Stimulated activated CD8-positive, alpha-beta memory T cell treated with anti-CD3 and anti-CD28 coated beads, Interleukin-7, amount 100 ng/mL, for 48 hours (primary cell): ENCODE data around the gene DENND2A.

Source experiments
- DNase-seq, 2 donors: peaks; one replicate each; pipeline ENCODE4 v3.0.0-alpha.2; 2020; ENCODE audit warnings: low read depth in 1 of 2; ENCODE audit errors: extremely low read depth in 1 of 2

DENND2A gene

DNA sequence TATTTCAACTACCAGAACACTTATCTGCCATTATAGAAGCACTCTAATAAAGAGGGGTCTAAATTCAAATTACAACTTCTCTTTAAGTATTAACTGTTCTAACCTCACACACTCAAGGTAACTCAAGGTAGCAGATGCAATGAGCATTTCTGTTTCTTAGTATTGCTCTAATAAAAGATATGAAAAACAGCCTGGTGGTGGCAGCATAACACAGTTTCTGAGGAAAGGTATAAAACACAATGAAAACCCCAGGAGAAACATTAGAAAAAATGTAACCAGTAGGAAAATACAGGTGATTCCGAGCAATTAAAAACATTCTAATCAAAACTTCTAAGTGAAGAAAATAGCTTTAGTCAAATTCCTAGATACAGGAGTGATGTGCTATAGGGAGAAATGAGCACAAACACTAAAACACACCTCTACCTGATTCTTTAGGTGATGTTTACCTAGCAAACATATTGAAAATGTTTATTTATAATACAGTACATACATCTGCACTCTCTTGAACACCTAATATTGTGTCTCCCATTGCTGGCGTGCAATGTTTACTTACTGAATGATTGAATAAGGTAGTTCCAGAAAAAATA, 164.8 kb downstream of the DENND2A start:
- no peak for DNase-seq
